Vagina (tissue), 2 donors: ENCODE measurements around the gene KAT7. TPM values are rescaled to one million over a fixed set of nuclear protein-coding genes. Genes with fewer than 3 reads are reported as not detected.
A peak's percentile ranks its signal among the peaks of the same experiment; 100 is the strongest.

Source experiments
- DNase-seq, 2 donors: peaks; one replicate each; pipeline ENCODE4 v3.0.0-alpha.2; 2017; ENCODE audit errors: extremely low spot score in 2 of 2
- H3K27ac ChIP-seq: fragments of 200-600 bp; sonication (generic); one replicate; pipeline ENCODE4 v1.5.1; 2019
- H3K27me3 ChIP-seq: fragments of 200-600 bp; sonication (generic); one replicate; pipeline ENCODE4 v1.5.1; 2019
- H3K36me3 ChIP-seq, 2 donors: fragments of 200-600 bp; sonication (generic); one replicate each; pipeline ENCODE4 v1.5.1; 2017 to 2019
- H3K4me1 ChIP-seq: fragments of 200-600 bp; sonication (generic); one replicate; pipeline ENCODE4 v1.5.1; 2019
- H3K4me3 ChIP-seq, 2 donors: fragments of 200-600 bp; sonication (generic); 1 replicate in 1 of 2; 2 replicates in 1 of 2; pipeline ENCODE4 v1.5.1; 2016 to 2019
- H3K9me3 ChIP-seq: fragments of 200-600 bp; sonication (generic); one replicate; pipeline ENCODE4 v1.5.1; 2019
- POLR2A ChIP-seq, 2 donors: fragments of 450-650 bp; IDR thresholded peaks; one replicate each; pipeline ENCODE4 v1.6.1; 2017; ENCODE audit warnings: antibody characterized with exemption in 2 of 2, mild to moderate bottlenecking in 2 of 2, moderate library complexity in 2 of 2
- POLR2AphosphoS5 ChIP-seq, 2 donors: sonication (generic); formaldehyde crosslinking; IDR thresholded peaks; one replicate each; pipeline ENCODE4 v1.9.0; 2017; ENCODE audit warnings: antibody characterized with exemption in 2 of 2, mild to moderate bottlenecking in 2 of 2, low read depth in 1 of 2; ENCODE audit not compliant: insufficient read depth in 1 of 2
- intact Hi-C: fragments of 100-400 bp; cut with DNase I; formaldehyde crosslinking; loops from one replicate; pipeline ENCODE4 v1.15.1; 2023
- total RNA-seq: library from RNA; depleted of rRNA; stranded (reverse); fragments of >200 nt; gene quantifications from one replicate; pipeline ENCODE4 v1.2.3, GENCODE V29; 2016
- TF ChIP-seq, protein P1 (sequence below), 3 experiments: fragments of 450-650 bp in 2 of 3; fragments of 200-600 bp in 1 of 3; sonication (generic) in 1 of 3; IDR thresholded peaks; one replicate each; pipeline ENCODE4 v1.5.1; 2017 to 2019; ENCODE audit warnings: antibody characterized with exemption in 3 of 3, mild to moderate bottlenecking in 2 of 3, moderate library complexity in 2 of 3

The KAT7 gene
- total RNA-seq, 1 donor from 2014 or later, result 36.1 TPM

DNA sequence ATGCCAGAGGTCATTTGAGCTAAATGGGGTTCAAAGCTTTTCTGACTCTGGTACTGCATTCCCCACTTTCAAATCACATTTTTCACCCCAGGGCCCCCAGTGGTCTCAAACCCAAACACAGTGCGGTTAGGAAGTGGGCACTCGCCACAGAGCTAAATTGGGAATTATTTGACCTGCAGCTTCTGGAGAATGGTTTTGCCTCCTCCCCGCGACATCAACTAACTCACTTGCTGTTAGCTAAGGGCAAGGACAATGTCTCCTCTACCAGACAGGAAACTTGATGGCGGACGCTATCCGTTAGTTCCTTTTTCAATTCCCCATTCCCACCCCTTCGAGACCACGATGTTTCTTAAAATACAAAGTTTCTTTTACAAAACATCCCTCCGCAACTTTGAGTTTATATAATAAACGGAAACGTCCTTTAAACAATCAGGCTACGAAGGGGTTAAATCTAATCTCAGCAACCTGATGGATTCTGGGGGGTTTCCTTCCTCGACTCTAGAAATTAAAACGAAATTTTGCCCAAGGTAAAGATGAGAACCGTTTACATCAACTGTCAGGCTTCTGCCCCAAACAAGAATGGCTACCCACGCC is 500 bp upstream of the KAT7 start:
- Histone ChIP-seq H3K27ac (peak overlapping the region; percentile 100), H3K9me3 (no peaks in the 10 kb centered on the region), H3K4me1 (peaks cover 47% of the 10 kb centered on the region), H3K36me3 (peaks cover 0 to 22% of the 10 kb centered on the region in 2 donors), H3K27me3 (no peaks in the 10 kb centered on the region), H3K4me3 (peak overlapping the region; percentile 86 to 98)
- TF ChIP-seq, protein P1, sequence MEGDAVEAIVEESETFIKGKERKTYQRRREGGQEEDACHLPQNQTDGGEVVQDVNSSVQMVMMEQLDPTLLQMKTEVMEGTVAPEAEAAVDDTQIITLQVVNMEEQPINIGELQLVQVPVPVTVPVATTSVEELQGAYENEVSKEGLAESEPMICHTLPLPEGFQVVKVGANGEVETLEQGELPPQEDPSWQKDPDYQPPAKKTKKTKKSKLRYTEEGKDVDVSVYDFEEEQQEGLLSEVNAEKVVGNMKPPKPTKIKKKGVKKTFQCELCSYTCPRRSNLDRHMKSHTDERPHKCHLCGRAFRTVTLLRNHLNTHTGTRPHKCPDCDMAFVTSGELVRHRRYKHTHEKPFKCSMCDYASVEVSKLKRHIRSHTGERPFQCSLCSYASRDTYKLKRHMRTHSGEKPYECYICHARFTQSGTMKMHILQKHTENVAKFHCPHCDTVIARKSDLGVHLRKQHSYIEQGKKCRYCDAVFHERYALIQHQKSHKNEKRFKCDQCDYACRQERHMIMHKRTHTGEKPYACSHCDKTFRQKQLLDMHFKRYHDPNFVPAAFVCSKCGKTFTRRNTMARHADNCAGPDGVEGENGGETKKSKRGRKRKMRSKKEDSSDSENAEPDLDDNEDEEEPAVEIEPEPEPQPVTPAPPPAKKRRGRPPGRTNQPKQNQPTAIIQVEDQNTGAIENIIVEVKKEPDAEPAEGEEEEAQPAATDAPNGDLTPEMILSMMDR (IDR thresholded peaks at IDR 0.05), result no peak
- no peak for TF ChIP-seq POLR2AphosphoS5 (IDR thresholded peaks at IDR 0.05; ENCODE audit: insufficient read depth in 1 of 2, low read depth in 1 of 2)
- TF ChIP-seq POLR2A (IDR thresholded peaks at IDR 0.05), result no peak
- intact Hi-C loops, result no loop called here
- no peak for DNase-seq

DNA sequence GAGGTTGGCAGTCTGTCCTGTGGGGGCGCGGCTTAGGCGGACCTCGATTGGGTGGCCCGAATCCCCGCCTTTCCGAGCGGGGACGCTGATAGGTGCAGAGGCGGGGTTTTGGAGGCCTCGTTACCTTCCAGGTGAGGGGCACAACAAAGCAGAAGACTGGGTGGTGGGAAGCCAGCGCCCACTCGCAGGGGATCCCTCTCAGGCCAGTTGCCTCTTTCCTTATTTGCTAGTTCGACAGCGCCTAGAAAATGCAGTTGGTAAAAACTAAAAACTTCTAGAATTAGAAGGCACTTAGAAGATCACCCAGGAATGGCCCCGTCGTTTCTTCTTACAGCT is 730 bp downstream of the KAT7 start:
- peaks cover 0 to 33% of the 10 kb centered on the region in 2 donors for H3K36me3 ChIP-seq
- peak overlapping the region; percentile 86 to 98 for H3K4me3 ChIP-seq
- DNase-seq, result no peak
- H3K27ac ChIP-seq, result no peak overlapping the region
- peaks cover 58% of the 10 kb centered on the region for H3K4me1 ChIP-seq
- no peaks in the 10 kb centered on the region for H3K9me3 ChIP-seq
- intact Hi-C loops, result no loop called here
- TF ChIP-seq POLR2AphosphoS5 (IDR thresholded peaks at IDR 0.05; ENCODE audit: insufficient read depth in 1 of 2, low read depth in 1 of 2), result no peak
- no peak for TF ChIP-seq POLR2A (IDR thresholded peaks at IDR 0.05)
- TF ChIP-seq, protein P1 (IDR thresholded peaks at IDR 0.05), result no peak
- H3K27me3 ChIP-seq, result no peaks in the 10 kb centered on the region

DNA sequence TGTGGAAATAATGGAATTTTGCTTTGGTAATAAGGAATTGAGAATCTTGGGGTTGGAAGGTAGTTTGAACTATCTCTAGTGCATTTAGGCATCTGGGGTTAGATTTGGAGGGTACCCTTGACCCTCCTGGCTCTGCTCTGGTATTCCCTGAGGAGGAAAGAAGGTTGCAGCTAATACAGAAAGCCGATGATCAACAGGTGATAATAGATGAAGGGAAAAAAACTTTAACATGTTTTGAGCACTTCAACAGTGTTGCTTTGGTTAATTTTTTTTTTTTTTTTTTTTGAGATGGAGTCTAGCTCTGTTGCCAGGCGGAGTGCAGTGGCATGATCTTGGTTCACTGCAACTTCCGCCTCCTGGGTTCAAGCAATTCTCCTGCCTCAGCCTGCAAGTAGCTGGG is 4.8 kb downstream of the KAT7 start:
- peaks cover 60% of the 10 kb centered on the region for H3K4me1 ChIP-seq
- H3K27me3 ChIP-seq, result no peaks in the 10 kb centered on the region
- DNase-seq, result no peak
- no peaks in the 10 kb centered on the region for H3K9me3 ChIP-seq
- no peak overlapping the region for H3K4me3 ChIP-seq
- H3K36me3 ChIP-seq, result peaks cover 0 to 55% of the 10 kb centered on the region in 2 donors
- TF ChIP-seq, protein P1 (IDR thresholded peaks at IDR 0.05), result no peak
- TF ChIP-seq POLR2AphosphoS5 (IDR thresholded peaks at IDR 0.05; ENCODE audit: insufficient read depth in 1 of 2, low read depth in 1 of 2), result no peak
- TF ChIP-seq POLR2A (IDR thresholded peaks at IDR 0.05), result no peak
- intact Hi-C loops, result no loop called here
- no peak overlapping the region for H3K27ac ChIP-seq

DNA sequence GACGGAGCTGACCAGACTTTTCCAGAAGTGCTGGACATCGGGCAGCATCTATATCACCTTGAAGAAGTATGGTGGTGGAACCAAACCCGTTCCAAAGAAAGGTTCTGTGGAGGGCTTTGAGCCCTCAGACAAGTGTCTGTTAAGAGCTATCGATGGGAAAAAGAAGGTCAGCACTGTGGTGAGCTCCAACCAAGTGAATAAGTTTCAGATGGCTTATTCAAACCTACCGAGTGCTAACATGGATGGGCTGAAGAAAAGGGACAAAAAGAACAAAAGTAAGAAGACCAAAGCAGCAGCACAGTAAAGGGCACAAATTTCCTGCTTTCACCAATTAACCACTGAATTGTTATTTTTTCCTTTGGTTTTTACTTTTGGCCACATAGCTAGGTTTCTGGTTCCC is 6.9 kb downstream of the KAT7 start:
- H3K4me1 ChIP-seq, result peaks cover 60% of the 10 kb centered on the region
- no peak for DNase-seq
- H3K4me3 ChIP-seq, result no peak overlapping the region
- intact Hi-C loops, result no loop called here
- H3K36me3 ChIP-seq, result peaks cover 0 to 67% of the 10 kb centered on the region in 2 donors
- TF ChIP-seq, protein P1 (IDR thresholded peaks at IDR 0.05), result no peak
- no peak for TF ChIP-seq POLR2A (IDR thresholded peaks at IDR 0.05)
- no peak for TF ChIP-seq POLR2AphosphoS5 (IDR thresholded peaks at IDR 0.05; ENCODE audit: insufficient read depth in 1 of 2, low read depth in 1 of 2)
- H3K27me3 ChIP-seq, result no peaks in the 10 kb centered on the region
- H3K9me3 ChIP-seq, result no peaks in the 10 kb centered on the region
- no peak overlapping the region for H3K27ac ChIP-seq

DNA sequence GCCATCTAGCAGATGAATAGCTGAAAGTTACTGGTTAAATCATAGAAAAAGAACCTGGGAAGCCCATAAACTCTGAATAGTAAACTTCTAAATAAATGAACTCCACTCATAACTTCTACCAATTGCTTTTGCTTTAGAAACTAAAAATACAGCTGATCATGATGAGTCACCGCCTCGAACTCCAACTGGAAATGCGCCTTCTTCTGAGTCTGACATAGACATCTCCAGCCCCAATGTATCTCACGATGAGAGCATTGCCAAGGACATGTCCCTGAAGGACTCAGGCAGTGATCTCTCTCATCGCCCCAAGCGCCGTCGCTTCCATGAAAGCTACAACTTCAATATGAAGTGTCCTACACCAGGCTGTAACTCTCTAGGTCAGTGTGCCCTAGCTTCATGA is 9.7 kb downstream of the KAT7 start:
- Histone ChIP-seq H3K27ac (peak overlapping the region; percentile 3), H3K9me3 (no peaks in the 10 kb centered on the region), H3K27me3 (no peaks in the 10 kb centered on the region), H3K4me1 (peaks cover 43% of the 10 kb centered on the region), H3K4me3 (no peak overlapping the region), H3K36me3 (peaks cover 0 to 61% of the 10 kb centered on the region in 2 donors)
- intact Hi-C loops, result no loop called here
- no peak for TF ChIP-seq POLR2A (IDR thresholded peaks at IDR 0.05)
- TF ChIP-seq, protein P1 (IDR thresholded peaks at IDR 0.05), result no peak
- no peak for TF ChIP-seq POLR2AphosphoS5 (IDR thresholded peaks at IDR 0.05; ENCODE audit: insufficient read depth in 1 of 2, low read depth in 1 of 2)
- no peak for DNase-seq
